Measurements from ENCODE around the gene SPATA31C1.

Gene SPATA31C1

DNA sequence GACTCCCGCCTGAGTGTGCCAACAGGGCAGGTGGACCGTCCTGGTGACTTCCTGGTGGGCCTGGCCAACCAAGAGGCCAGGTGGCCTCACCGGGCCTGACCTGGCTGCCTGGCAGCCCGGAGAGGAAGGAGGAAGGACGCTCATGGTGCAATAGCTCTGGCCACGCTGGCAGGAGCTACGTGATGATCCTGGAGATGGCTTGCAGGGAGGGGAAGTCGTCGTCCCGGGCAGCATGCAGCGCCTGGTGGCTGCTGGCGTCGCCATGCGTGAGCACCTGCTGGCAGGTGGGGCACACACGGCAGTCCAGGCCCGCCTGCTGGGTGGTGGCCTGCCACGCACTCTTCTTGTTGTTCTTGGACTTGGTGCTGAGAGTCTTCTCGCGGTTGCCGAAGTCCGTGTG lies 26.3 kb downstream of the SPATA31C1 start:
- no peak for DNase-seq

DNA sequence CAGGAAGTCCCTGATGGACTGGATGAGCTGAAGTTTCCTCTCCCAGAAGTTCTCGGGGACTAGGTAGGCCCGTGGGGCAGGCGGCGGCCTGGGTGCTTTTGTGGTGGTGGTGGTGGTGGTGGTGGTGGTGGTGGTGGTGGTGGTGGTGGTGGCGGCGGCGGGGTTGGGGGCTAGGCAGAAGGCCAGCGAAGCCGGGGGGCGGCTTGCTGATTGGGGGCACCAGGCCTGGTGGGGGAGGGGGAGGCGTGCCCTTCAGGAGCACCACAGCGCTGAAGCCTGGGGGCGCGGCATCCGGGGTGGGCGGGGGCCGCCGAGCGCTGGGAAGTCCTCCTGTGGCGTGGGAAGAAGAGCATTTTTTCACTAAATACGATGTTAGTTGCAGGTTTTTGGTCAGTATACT lies 26.9 kb downstream of the SPATA31C1 start:
- no peak for DNase-seq

DNA sequence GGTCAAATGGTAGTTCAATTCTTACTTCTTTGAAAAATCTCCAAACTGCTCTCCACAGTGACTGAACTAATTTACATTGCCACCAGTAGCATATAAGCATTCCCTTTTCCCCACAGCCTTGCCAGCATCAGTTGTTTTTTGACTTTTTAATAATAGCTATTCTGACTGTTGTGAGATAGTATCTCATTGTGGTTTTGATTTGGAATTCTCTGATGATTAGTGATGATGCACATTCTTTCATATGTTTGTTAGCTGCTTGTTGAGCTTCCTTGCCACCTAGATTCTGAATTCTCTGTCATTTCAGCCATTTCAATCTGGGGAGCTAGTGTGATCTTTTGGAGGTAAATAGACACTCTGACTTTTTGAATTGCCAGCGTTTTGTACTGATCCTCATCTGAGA lies 32.5 kb downstream of the SPATA31C1 start:
- DNase-seq: no peak

DNA sequence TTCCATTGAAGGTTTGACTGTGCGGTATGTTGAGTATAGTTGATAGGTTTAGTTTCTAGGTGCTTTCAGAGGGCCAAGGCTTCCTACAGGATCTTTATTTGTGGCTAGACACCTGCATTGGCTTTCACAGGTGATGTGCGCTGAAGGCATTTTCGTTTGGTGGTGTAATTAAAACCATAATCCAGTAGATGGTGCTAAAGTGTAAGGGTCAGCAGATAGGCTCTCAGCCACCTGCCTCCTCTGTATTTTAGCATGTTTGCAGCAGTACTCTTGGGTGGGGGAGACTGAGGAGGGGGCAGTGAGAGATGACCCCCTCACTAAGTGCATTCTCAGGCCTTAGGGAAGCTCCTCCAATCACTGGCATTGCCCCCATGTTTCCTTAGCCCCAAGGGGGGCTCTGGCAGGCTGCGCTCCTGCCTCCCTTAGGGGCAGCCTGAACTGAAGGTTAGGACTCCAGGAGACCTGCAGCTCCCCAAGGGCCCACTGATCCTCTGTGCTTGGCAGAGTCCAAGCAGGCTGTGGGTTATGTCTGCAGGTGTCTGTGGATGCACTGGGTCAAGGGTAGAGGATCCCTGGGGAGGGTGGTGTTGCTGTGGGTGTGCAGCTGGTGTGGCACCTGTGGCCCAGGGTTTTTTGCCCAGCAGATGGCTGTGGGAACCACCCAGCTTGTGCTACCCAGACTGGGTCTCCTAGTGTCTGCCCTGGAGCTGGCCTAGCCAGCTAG lies 33.2 kb downstream of the SPATA31C1 start:
- DNase-seq: no peak

DNA sequence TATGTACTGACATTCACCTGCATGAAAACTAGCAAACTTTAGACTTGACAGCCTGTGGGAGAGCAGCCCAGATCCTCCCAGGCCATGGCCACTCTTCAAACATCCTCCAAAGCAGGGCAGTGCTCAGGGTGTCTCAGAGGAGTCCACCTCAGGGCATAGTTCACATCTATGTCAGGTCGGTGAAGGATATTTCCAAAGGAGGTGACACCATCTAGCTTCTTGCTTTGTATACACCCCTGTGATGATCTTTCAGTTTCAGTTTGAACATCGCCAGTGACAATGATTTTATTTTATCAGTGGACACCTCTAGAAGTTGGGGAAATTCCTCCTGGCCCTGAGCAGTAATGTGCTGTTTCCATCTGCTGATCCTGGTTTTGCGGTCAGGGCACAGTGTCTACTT lies 36.5 kb downstream of the SPATA31C1 start:
- DNase-seq: no peak

DNA sequence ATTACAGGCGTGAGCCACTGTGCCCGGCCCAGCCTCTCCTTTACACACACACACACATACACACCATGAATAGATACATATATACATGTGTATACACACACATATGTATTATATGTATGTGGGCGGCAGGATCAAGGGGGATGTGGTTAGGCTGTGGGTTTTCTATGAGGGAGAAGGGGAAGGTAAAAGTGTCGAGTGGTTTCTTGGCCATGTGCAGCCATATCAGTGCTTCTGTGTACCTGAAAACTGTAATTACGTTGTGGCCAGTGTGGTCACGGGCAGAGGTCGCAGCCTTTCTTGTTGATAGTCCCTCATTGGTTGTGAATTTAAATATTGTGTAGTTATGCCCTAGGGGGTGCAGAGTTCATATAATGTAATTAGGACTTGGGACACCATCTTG lies 40.1 kb downstream of the SPATA31C1 start:
- no peak for DNase-seq

DNA sequence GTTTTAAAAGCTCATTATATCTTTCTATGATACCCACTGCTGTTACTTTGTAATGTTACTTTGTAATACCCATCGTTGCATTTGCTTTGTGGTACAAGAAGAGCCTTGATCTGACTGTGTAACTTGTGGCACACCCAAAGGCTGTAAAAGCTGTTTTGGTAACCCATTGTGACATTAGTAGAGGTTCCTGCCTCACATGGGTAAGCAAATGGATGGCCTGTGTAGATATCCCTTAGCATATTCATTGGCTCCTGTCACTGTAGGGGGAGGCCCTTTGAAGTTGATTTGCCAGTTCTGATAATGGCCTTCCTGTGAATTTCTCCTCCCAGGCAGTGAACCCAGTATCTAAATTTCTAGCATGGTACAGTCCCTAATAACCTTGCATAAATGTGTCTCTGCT lies 40.8 kb downstream of the SPATA31C1 start:
- DNase-seq: no peak

DNA sequence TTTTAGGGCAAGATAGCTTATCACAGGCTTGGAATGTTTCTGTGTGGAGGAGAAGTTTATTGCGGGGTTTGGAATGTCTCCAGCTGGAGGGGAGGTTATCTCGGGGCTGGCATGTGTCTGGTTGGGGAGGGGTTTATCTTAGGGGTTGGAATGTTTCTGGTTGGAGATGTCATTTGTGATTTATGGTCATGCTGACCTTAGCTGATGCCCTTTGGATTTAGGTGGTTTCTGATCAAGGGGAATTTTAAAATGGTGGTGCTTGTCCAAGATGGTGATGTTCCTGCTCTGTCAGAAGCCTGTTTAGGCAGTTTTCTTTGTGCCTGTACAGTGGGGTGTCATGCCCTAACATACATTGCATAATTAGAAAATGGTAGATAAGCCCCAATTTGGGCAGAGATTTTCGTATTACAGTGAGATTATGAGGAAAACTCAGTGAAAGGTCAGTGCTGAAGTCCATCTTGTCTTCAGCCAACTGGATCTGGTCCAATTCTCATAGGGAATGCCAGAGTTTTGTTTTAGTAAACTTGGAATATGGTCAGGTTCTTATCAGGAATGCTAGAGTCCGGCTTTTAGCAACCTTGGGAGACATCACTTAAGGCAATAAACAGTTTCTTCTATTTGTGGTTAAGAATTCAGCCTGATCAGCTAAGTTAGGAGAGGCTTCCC lies 42.3 kb downstream of the SPATA31C1 start:
- no peak for DNase-seq

DNA sequence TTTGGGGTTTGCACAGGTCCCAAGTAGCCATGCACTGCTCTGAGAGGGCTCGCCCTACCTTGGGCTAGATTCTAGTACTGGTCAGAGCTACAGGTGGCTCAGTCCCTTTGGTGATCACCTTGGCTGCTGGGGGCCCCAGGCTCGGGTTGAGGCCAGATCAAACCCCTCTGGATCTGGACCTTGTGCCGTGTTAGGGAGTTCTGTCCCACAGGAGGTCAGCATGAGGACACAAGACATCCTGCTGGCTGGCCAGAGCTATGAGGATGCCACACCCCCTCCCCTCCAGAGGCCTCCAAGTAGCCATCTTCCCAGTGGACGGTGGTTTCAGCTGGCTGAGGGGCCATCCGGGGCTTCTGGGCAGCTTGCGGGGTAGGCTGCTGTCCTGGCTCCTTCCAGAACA lies 46.0 kb downstream of the SPATA31C1 start:
- no peak for DNase-seq

DNA sequence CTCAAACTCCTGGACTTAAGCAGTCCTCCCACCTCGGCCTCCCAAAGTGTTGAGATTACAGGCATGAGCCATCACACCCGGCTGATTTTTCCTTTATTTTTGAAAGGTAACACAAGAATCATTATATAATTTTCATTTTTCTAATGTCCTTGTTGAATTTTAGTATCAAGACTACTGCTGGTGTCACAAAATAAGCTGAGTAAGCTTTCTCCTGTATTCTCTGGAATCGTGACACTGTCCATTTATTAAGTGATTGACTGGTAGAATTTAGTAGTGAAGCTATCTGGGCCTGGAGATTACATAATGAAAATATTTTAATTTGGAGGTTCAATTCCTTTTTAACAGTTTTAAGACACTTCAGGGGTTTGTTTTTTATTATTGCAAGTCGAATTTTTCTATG lies 47.1 kb downstream of the SPATA31C1 start:
- DNase-seq: no peak

DNA sequence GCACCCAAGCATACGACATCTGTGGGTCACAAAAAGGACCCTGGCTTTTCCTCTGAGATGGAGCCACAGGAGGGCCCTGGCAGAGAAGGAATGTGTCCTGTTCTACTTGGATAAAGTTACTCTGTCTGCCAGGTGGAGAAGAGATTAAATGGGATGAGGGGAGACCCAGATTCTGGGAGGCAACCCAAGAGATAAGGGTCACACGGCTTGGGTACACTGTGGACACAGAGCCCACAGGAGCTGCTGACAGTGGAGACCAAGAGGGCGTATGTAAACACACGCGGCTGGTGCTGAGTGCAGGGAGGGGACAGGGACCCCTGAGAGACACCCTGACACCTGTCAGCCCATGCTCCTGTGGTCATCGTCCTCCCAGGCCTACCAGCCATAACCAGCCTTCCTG lies 50.4 kb downstream of the SPATA31C1 start:
- DNase-seq: no peak

DNA sequence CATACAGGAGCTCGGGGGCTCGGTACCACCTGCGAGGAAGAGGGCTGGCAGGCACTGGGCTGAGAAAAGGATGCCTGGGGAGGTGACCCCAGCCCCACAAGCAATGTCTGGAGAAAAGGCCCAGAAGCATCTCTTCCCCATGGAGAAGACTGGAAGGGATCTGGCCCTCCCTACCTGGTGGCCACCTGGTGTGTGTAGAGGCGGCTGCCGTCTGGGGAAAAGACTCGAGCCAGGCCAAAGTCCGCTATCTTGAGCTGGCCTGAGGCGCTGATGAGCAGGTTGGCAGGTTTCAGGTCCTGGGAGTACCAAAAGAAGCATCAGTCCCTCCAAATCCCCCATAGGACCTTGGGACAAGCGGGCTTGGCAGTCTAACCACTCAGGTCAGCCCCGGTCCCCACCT lies 52.8 kb downstream of the SPATA31C1 start:
- no peak for DNase-seq

DNA sequence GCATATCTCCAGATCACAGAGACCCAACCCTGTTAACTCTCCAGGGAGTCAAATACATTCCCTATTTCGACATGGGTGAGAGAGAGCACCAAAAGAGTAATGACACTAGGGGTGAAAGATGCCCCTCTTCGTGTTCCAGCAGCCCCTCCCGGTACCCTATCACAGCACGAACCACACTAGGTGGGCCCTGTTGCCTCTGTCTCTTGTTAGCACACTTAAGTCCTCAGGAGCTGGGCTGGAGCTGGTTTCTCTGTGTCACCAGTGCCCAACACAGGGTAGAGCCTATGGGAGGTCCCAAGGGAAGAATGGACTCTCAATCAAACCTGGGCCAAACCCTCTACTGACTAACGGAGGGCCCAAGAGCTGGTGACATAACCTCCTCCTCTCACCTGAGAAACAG lies 55.4 kb downstream of the SPATA31C1 start:
- no peak for DNase-seq
